Superior temporal gyrus (tissue), 1 donor: ENCODE results near the gene LRCH4.

ENCODE experiments used
- DNase-seq: peaks from one replicate; pipeline ENCODE4 v3.0.0-alpha.2; 2016; ENCODE audit errors: extremely low spot score

The LRCH4 gene, protein sequence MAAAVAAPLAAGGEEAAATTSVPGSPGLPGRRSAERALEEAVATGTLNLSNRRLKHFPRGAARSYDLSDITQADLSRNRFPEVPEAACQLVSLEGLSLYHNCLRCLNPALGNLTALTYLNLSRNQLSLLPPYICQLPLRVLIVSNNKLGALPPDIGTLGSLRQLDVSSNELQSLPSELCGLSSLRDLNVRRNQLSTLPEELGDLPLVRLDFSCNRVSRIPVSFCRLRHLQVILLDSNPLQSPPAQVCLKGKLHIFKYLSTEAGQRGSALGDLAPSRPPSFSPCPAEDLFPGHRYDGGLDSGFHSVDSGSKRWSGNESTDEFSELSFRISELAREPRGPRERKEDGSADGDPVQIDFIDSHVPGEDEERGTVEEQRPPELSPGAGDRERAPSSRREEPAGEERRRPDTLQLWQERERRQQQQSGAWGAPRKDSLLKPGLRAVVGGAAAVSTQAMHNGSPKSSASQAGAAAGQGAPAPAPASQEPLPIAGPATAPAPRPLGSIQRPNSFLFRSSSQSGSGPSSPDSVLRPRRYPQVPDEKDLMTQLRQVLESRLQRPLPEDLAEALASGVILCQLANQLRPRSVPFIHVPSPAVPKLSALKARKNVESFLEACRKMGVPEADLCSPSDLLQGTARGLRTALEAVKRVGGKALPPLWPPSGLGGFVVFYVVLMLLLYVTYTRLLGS

DNA sequence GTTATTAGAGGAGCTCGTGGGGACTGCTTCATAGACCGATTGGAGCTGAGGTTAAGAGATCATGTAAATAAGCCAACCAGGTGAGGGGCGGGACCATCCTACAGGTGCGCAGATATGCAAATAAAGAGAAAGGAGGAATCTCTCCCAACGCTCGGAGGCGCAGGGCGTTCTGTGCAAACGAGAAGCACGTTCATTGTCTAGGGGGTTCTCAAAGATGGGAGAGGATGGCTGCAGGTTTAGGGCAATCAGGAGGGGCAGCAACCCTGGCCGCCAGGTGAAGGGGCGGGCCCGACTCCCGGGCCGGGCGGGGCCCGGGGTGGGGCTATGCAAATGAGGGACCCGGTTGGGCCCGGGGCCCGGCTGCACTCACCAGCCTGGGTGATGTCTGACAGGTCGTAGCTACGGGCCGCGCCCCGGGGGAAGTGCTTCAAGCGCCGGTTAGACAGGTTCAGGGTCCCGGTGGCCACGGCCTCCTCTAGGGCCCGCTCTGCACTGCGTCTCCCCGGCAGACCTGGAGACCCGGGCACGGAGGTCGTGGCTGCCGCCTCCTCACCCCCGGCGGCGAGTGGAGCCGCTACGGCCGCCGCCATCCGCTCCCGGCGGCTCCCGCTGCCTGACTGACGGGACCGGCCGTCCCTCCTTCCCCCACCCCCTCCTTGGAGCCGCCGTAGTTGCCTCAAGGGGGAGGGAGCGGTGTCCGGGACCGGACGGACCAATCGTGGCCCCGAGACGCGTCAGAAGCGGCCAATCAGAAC lies at the start of gene LRCH4:
Gene LRCH4 (minus strand): TSS at position 619 of the 755 bp plus-strand sequence. CDS start 29 bp downstream, at position 590.
- DNase-seq: no peak

DNA sequence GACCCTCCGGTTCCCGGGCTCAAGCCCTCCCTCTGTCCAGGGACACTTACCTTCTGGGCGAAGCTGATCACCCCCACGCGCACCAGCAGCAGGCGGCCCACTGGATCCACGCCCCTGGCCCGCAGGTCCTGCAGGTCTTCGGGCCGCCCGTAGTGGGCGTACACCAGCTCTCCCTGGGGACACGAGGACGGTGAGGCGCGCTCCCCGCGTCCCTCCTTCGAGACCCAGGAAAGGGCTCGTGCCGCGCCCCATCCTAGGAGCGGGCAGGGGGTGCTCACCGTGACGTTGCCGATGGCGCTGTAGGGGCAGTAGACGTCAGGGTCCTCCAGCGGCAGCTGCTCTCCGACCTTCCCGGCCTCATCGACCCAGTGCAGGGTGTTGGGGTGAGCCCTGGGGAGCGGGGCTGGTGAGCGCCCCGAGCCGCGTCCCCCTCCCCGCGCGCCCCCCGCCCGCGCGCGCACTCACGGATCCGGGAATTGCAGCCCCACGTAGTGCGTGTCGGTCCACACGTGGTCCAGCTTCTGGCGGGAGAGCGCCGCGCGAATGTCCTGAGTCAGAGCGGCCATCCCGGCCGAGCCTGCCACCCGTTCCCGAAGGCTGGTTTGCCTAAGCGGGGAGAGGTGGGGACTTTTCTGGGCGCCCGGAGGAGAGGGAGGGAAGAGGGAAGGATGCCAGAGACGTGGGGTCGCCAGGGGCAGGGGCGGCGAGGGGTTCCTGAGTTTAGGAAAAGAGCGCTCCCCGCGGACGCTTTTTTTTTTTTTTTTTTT lies 47.2 kb upstream of the LRCH4 start:
- no peak for DNase-seq

DNA sequence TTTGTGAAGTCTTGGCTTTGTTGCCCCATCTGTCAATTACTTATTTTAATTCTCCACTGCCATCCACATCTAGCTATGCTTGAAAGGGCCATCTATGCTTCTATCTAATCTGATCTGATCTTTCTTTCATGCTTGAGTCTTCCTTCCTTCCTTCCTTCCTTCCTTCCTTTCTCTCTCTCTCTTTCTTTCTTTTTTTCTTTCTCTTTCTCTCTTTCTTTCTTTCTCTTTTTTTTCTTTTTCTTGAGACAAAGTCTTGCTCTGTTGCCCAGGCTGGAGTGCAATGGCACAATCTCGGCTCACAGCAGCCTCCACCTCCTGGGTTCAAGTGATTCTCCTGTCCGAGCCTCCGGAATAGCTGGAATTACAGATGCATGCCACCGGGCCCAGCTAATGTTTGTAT lies 44.1 kb upstream of the LRCH4 start:
- DNase-seq: no peak

DNA sequence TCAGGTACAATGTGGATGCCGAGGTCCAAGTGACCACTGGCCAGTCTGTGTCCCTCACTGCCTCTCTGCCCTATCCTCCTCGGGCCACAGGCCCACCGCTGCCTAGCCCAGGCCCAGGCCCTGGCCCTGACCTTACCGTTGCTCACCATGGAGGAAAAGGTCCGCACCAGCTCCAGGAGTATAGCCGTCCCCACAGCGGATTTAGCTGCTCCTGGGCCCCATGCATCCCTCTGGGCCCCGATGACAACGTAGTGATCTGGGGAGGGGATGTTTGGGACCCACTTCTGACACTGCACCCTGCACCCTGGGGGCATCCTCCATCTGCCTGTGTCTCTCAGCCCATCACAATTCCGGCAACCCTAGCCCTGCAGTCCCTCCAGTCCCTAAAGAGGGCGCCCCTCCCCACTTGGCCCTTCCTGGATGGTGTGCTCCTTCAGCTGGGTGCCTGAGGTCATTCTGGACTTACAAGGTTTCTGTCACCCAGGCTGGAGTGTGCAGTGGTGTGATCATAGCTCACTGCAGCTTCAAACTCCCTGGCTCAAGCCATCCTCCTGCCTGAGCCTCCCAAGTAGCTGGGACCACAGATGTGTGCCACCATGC lies 43.3 kb upstream of the LRCH4 start:
- DNase-seq: no peak

DNA sequence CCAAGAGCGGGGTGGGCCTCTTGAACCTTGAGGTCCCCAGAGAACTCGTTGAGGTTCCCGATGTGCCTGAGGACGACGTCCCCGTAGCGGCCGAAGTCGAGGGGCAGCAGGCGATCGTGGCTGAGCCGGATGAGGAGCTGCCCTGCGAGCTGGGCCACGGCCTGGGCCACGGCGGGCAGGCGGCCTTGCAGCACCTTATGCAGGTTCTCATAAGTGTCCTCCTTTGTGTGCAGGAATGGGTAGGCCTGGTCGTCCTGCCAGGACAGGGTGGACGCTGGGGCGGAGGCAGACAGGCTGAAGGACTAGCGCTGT lies 41.3 kb upstream of the LRCH4 start:
- DNase-seq: no peak

DNA sequence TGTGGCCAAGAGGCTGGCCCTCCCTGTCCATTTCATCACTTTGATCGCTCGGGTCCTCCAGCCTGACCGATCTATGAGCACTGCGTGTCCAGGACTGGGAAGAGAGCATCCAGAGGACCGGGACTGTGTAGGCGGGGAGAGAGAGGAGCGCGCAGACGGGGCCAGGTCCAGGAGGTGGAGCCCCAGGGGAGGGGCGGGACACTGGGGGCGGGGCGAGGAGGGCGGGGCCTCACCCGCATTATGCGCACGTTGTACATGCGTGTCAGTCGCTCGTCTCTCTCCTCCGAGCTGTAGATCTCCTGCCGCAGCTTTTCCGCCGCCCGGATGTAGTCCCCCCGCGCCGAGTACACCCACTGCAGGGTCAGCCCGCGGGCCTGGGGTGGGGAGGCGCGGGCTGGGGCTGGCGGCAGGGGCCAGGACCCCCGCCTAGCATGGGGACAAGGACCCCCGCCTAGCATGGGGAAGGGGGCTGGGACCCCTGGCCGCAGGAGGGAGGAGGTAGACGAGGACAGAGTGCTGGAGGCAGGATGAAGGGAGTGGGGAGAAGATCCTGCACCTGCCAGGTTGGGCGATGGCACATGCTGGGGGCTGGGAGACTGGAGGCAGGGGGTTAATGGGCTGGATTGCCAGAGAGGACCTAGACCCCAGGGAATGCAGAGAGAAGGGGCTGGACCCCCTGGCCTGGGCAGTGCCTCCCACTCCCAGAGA lies 40.8 kb upstream of the LRCH4 start:
- peak; percentile 38 for DNase-seq

DNA sequence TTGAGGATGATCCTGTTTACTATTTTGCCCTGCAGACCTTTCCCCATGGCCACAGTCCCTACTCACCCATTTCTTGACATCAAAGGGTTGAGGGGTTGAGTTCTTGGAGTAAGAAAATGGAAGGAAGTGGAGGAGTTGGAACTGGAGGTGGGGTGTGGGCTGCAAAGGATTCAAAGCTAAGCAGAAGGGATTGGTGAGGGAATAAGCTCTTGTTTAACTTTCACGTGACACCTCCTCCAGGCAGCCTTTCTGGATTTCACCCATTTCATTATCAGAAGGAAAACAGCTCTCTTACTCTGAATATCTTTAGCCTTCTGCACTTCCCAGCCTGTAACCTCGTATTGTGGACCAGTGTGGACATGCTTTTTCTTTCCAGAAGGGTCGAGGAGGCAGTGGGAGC lies 40.1 kb upstream of the LRCH4 start:
- DNase-seq: no peak

DNA sequence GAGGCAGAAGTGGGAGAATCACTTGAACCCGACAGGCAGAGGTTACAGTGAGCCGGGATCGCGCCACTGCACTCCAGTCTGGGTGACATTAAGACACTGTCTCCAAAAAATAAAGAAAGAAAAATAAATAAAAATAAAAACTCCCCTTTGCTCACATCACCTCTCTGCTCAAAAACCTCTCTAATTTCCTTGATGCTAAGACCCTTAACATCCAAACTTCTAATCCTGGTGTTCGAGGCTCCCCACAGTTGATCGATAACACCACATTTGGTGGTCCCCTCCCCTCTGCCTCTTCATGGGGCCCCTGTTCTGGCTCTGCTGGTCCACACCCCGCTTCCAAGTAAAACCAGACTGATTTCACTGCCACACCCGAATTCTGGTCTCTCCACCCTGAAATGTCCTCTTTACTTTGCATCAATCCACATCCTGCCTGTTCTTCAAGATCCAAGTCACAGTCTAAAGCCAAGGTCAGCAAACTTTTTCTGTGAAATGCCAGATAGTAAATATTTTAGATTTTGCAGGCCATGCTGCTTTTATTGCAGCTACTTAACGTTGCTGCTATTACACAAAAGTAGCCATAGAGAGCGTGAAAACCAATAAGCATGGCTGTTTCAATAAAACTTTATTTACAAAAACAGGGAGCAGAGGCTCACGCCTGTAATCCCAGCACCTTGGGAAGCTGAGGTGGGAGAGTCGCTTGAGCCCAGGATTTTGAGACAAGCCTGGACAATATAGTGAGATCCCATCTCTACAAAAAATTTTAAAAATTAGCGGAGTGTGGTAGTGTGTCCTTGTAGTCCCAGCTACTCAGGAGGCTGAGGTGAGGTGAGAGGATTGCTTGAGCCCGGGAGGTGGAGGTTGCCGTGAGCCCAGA lies 38.3 kb upstream of the LRCH4 start:
- DNase-seq: no peak

DNA sequence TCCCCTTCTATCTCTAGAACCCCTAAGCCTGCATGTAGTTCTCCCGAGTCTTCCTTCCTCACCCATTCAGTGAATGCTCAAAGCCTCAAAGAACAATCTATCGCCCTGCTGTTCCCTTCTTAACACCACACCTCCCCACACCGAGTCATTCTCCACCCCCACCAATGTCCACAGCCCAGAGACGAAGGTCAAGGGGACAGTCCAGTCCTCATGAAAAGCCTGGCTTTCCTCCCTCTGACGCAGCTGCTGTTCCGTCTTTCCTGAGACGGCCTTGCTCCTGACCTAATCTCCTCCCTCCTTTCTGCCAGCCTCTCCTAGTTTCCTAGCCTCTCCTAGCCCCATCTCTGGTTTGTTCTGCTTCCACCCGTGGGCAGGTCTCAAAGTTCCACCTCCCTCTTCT lies 35.6 kb upstream of the LRCH4 start:
- DNase-seq: no peak

DNA sequence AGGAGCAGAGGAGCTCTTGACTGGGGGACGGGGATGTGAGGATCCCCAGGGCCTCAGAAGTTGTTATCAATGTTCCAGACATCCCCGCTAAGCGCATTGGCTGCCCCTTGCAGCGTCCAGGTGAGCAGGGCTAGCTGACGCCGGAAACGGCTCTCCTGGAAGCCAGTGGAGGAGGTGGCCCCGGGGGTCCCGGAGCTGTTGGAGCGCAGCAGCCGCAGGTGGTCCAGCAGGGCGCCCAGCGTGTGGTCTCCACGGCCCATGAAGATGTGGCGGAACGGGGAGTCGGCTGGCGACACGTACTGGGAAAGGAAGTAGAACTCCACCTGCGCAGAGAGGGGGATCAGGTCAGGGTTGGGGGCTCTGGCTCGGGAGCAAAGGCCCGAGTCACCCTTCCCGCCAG lies 34.9 kb upstream of the LRCH4 start:
- DNase-seq: no peak

DNA sequence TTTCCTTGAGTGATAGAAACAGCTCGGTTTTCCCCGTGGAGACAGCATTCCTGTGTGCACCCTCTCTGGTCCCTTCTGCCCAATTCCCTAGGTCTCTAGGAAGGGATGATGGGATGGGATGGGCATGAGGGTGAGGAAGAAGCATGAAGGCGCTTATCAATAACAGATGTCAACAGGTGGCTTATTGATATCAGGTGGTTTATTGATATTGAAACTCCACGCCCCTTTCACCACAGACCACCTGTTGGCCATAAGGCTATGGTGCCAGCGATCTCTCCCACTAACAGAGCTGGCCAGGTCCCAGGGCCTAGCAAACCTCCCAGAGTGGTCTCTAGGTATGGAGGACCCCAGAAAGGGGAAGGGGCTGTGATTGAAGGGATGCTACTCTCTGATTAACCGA lies 34.3 kb upstream of the LRCH4 start:
- no peak for DNase-seq

DNA sequence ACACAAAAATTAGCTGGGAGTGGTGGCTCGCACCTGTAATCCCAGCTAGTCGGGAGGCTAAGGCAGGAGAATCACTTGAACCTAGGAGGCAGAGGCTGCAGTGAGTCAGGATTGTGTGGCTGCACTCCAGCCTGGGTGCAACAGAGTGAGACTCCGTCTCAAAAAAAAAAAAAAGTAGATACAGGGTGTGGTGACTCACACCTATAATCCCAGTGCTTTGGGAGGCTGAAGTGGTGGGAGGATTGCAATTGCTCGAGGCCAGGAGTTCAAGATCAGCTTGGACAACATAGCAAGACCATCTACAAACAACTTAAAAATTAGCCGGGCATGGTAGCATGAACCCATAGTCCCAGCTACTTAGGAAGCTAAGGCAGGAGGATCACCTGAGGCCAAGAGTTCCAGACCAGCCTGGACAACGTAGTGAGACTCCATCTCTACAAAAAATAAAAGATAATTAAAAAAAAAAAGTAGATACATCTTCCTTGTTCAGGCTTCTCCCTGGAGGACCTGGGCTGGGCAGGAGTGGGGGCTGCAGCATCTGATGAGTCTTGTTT lies 28.5 kb upstream of the LRCH4 start:
- no peak for DNase-seq

DNA sequence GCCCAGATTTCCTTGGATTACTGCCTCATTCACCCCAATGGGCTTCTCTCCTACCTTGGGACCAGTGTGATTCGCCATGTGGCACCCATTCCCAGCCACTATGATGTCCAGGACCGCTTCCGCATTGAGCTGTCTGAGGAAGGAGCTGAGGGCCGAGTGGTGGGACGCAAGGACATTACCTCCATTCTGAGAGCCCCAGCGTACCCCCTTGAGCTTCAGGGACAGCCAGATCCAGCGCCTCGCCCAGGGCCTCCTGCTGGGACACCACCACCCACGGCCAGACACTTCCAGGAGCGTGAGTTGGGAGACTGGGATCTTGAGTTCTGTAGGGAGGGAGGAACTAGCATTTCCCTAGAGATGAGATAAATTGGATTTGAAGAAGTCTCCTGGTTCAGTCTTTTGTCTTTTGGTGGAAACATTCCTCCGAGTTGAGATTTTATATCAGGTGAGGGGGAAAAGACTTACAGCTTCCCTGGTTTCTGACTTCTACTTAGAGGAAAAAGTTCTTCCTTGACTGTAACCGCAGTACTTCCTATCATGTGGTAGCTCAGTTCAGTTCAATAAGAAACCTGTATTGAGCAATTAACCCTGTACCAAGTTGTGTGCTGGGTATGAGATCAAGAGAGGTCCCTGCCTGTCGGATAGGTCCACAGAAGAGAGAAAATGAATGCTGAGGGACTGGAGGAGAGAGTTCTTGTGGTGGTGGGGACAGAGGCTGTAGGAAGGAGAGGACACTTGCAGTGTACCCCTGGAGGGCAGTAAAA lies 27.7 kb upstream of the LRCH4 start:
- DNase-seq: no peak

DNA sequence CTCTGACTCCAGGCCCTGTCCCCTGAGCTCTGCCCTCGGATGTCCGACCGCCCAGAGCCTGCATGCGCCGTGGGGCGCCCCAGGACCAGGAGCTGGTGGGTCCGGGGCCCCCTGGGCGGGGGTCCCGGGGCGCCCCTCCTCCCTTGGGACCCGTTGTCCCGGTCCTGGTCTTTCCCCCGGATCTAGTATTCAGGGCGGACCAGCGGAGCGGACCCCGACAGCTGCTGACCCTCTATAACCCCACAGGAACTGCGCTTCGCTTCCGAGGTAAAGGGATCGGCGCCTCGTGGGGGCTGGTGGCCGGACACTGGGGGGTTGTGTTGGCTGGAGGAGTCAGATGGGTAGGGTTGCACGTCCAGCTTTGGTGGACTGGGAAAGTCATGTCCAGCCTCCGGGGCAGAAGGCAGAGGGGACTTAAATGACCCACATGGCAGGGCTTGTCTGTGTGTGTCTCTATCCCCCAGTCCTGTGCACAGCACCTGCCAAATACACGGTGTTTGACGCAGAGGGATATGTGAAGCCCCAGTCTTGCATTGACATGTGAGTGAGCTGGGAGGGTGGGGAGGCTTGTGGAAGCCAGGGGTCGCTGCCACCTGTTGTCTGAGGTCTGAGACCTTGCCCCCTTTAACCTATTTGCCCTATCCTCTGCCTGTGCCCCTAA lies 26.9 kb upstream of the LRCH4 start:
- no peak for DNase-seq

DNA sequence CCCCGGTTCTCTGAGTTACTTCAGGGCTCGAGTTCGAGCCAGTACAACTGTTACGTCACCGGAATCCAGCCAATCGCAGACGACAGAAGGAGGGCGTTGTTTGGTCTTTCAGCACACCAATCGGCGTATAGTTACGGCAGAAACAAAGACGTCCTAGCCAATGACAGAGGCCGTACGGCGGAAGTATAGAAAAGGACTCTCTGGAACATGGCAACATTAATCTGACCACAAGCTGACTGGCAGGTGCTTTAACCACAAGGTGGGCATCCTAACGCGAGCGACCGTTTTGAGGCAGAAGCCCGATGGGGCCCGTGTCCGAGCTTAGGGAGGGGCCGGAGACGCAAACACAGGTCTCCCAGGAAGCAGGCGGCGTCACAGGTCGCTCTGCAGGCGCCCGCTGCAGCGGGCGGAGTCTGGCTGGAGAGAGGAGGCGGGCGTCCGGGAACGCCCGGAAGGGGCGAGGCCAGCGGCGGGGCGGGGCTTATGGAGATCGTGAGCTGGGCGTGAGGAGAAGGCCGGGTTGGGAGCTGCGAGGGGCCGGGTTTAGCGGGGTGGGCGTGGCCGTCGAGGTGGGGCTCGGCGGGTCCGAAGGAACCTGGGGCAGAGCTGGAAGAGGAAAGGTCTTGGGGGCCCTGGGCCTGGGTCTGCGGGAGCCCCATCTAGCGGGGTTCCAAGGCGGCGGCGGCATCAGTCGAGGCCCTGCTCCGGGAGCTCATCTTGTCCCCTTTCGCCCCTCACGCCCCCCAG lies 26.2 kb upstream of the LRCH4 start, which contains the start of gene MOSPD3:
Gene MOSPD3 (plus strand): TSS at position 558 of the 747 bp plus-strand sequence. CDS start 252 bp downstream, outside the sequence.
- DNase-seq: peak; percentile 100

DNA sequence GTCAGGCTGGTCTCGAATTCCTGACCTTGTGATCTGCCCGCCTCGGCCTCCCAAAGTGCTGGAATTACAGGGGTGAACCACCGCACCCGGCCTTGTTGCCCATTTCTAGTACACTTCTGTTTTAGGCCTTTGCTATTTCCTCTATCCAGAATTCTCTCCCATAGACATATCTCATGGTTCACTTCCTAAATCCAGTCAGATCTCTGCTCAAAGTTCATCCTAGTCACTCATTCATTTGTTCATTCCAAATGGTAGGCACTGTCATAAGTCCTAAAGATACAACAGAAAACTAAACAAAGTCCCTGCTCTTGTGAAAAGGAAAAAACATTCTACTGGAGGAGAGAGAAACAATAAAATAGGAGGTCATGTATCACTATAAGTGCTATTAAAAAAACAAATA lies 24.0 kb upstream of the LRCH4 start:
- no peak for DNase-seq

DNA sequence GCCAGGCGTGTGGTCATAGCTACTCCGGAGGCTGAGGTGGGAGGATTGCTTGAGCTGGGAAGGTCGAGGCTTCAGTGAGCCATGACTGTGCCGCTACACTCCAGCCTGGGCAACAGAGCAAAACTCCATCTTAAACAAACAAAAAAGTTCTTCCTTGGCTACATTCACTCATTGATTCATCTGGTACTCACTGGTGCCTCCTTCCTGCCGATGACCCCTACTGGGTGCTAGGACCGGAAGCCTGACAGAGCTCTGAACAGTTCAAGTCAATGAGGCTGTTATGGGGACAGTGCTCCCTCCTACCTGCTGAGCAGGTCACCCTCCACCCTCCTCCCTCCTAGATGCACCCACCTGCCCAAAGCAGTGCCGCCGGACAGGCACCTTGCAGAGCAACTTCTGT lies 21.2 kb upstream of the LRCH4 start:
- DNase-seq: no peak

DNA sequence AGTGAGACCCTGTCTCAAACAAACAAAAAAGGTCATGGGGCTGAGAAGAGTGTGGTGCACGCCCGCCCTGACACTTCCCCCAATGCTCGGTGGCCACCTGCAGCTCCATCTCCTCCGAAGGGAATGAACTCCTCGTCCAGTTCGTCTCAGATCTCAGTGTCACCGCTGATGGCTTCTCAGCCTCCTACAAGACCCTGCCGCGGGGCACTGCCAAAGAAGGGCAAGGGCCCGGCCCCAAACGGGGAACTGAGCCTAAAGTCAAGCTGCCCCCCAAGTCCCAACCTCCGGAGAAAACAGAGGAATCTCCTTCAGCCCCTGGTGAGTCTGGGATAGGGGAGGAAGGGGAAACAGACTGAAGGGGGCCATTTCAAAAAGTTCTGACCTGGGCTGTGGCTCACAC lies 20.4 kb upstream of the LRCH4 start:
- no peak for DNase-seq
